Measurements from ENCODE around the gene PFDN2.
"Not testable (repeated sequence)": the region's sequence is repeated elsewhere in the genome, so short reads cannot be mapped to it uniquely, and the experiment has no call there.

The PFDN2 gene

DNA sequence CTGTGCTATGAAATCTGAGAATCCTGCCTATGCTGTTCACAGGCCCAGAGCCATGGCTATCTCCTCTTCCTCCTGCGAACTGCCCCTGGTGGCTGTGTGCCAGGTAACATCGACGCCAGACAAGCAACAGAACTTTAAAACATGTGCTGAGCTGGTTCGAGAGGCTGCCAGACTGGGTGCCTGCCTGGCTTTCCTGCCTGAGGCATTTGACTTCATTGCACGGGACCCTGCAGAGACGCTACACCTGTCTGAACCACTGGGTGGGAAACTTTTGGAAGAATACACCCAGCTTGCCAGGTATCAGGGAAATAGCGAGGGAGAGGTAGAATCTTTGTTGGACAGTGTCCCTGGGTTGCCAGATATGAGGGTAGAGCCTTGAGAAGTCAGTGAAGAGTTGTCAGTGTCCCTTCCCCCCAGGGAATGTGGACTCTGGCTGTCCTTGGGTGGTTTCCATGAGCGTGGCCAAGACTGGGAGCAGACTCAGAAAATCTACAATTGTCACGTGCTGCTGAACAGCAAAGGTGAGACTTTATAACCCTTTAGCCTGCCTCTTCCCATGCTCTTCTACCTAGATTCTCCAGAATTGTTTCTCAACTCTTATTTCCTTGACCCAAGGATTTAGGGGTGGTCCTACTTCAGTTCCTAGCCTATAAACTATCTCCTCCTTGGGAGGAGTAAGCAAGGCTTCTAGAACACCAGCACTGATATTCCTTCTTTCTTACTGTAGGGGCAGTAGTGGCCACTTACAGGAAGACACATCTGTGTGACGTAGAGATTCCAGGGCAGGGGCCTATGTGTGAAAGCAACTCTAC is 1.5 kb upstream of the PFDN2 start:
- TF ChIP-seq MYC (IDR thresholded peaks at IDR 0.05; ENCODE audit: low read depth, low read length) (no peak), POLR2A (IDR thresholded peaks at IDR 0.05; ENCODE audit: extremely low read depth, insufficient read length) (no peak)
- TF ChIP-seq, protein P1, sequence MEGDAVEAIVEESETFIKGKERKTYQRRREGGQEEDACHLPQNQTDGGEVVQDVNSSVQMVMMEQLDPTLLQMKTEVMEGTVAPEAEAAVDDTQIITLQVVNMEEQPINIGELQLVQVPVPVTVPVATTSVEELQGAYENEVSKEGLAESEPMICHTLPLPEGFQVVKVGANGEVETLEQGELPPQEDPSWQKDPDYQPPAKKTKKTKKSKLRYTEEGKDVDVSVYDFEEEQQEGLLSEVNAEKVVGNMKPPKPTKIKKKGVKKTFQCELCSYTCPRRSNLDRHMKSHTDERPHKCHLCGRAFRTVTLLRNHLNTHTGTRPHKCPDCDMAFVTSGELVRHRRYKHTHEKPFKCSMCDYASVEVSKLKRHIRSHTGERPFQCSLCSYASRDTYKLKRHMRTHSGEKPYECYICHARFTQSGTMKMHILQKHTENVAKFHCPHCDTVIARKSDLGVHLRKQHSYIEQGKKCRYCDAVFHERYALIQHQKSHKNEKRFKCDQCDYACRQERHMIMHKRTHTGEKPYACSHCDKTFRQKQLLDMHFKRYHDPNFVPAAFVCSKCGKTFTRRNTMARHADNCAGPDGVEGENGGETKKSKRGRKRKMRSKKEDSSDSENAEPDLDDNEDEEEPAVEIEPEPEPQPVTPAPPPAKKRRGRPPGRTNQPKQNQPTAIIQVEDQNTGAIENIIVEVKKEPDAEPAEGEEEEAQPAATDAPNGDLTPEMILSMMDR (IDR thresholded peaks at IDR 0.05; ENCODE audit: low read depth, low read length) = peak; percentile 23
- TF ChIP-seq, protein P2, sequence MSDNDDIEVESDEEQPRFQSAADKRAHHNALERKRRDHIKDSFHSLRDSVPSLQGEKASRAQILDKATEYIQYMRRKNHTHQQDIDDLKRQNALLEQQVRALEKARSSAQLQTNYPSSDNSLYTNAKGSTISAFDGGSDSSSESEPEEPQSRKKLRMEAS (IDR thresholded peaks at IDR 0.05; ENCODE audit: low read depth, low read length) = no peak
- peak; percentile 56 for DNase-seq (ENCODE audit: low read depth)
- H3K4me3 ChIP-seq (ENCODE audit: low read depth, low read length) = peak overlapping the region; percentile 98

DNA sequence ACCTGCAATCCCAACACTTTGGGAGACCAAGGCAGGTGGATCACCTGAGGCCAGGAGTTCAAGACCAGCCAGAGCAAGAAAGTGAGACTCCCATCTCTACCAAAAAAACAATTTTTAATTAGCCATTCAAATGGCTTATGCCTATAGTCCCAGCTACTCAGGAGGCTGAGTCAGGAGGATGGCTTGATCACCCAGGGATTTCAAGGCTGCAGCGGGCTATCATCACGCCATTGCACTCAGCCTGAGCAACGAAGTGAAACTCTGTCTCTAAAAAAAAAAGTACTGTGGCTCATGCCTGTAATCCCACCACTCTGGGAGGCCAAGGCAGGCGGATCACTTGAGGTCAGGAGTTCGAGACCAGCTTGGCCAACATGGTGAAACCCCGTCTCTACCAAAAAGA is 1.9 kb downstream of the PFDN2 start:
- H3K4me3 ChIP-seq (ENCODE audit: low read depth, low read length) = peak overlapping the region; percentile 18
- not testable (repeated sequence) for DNase-seq (ENCODE audit: low read depth)

DNA sequence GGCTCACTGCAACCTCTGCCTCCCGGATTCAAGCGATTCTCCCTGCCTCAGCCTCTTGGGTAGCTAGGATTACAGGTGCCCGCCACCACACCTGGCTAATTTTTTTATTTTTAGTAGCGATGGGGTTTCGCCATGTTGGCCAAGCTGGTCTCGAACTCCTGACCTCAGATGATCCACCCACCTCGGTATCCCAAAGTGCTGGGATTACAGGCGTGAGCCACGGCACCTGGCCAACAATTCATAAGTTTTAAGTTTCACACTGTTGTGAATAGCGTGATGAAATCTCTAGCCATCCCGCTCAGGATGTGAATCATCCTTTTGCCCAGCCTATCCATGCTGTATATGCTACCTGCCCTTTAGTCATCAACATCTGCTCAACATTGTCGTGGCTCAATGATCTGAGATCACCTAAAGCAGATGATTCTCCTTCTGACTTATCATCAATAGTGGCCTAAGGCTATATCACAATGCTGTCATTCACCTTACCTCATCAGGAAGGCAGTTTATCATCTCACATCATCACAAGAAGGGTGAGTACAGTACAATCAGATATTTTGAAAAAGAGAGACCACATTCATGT is 2.6 kb downstream of the PFDN2 start:
- no peak overlapping the region for H3K4me3 ChIP-seq (ENCODE audit: low read depth, low read length)
- DNase-seq (ENCODE audit: low read depth) = peak; percentile 58
- no peak for TF ChIP-seq MYC (IDR thresholded peaks at IDR 0.05; ENCODE audit: low read depth, low read length)

DNA sequence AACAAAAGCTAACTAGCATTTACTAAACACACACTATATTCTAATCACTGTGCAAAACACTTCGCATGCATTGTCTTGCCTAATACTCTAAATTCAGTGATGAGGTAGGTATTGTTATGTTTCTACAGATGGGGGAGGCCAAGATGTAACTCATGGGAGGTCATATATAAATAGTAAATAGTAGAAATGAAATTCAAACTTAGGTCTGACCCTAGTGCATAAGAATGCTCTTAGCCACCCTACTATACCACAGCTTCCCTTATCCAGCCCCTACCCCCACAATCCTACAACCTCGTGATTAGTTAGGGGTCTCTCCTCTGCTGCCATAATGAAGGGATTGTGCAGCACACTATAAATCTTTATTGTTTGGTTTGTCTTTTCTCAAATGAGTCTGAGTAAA is 3.3 kb downstream of the PFDN2 start:
- no peak overlapping the region for H3K4me3 ChIP-seq (ENCODE audit: low read depth, low read length)
- no peak for DNase-seq (ENCODE audit: low read depth)
- TF ChIP-seq MYC (IDR thresholded peaks at IDR 0.05; ENCODE audit: low read depth, low read length) = no peak
- TF ChIP-seq, protein P2 (IDR thresholded peaks at IDR 0.05; ENCODE audit: low read depth, low read length) = no peak
- TF ChIP-seq, protein P1 (IDR thresholded peaks at IDR 0.05; ENCODE audit: low read depth, low read length) = no peak
- TF ChIP-seq POLR2A (IDR thresholded peaks at IDR 0.05; ENCODE audit: extremely low read depth, insufficient read length) = no peak

DNA sequence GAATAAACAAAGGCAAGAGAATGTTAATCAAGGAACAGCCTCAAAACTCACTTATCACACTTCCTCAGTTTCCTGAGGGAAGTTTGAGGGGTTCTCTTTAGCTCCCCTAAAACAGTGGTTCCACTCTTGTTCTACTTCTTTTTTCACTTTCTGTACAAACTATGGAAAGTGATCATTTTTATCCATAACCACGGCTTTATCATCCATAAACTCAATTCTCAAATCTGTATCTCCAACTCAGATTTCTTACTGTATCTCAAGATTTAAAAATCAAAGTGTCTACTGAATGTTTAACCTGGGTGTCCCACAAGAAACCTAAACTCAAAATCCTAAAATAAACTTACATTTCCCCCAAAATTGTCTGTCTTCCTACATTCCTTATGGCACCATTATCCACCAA is 3.9 kb downstream of the PFDN2 start:
- DNase-seq (ENCODE audit: low read depth) = no peak
- TF ChIP-seq POLR2A (IDR thresholded peaks at IDR 0.05; ENCODE audit: extremely low read depth, insufficient read length) (no peak), MYC (IDR thresholded peaks at IDR 0.05; ENCODE audit: low read depth, low read length) (no peak)
- TF ChIP-seq, protein P2 (IDR thresholded peaks at IDR 0.05; ENCODE audit: low read depth, low read length) = no peak
- TF ChIP-seq, protein P1 (IDR thresholded peaks at IDR 0.05; ENCODE audit: low read depth, low read length) = no peak
- H3K4me3 ChIP-seq (ENCODE audit: low read depth, low read length) = peak overlapping the region; percentile 9

DNA sequence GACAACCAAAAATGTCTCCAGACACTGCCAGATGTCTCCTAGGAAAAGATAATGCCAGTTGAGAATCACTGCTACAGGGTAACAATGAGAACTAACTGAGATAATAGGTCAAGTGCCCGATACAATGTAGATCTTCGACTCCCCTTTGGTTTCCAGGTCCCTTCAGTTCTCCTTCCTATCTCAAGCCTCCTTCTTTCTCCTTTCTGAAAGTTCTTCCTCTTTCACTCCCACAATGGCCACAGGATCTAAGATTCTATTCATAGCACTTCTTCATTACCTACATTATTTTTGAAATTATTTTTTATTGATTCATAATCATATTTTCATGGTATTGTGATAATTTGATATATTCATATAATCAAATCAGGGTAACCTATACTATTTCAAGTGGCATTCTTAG is 6.3 kb downstream of the PFDN2 start:
- H3K4me3 ChIP-seq (ENCODE audit: low read depth, low read length) = no peak overlapping the region
- TF ChIP-seq, protein P1 (IDR thresholded peaks at IDR 0.05; ENCODE audit: low read depth, low read length) = no peak
- TF ChIP-seq, protein P2 (IDR thresholded peaks at IDR 0.05; ENCODE audit: low read depth, low read length) = no peak
- TF ChIP-seq MYC (IDR thresholded peaks at IDR 0.05; ENCODE audit: low read depth, low read length) = no peak
- no peak for TF ChIP-seq POLR2A (IDR thresholded peaks at IDR 0.05; ENCODE audit: extremely low read depth, insufficient read length)
- peak; percentile 32 for DNase-seq (ENCODE audit: low read depth)
